T-cell (primary cell): ENCODE results near the gene AKR1B15. TPM values are rescaled to one million over a fixed set of nuclear protein-coding genes. Genes with fewer than 3 reads are reported as not detected.

Experiments
- ATAC-seq, 4 experiments: fragments of 200-7000 bp in 3 of 4; fragments of 150-1000 bp in 1 of 4; cut with Tn5 transposase; replicated peaks in 1 of 4; 1 replicate in 3 of 4; 2 replicates in 1 of 4; pipeline ENCODE4 v1.10.0; 2021; ENCODE audit warnings: moderate library complexity in 3 of 4, mild to moderate bottlenecking in 2 of 4, moderate number of reproducible peaks in 1 of 4
- CTCF ChIA-PET, 2 donors: fragments of 300-600 bp; sonication (Branson Sonifier 250); formaldehyde crosslinking; loops; one replicate each; lab custom pipeline; 2022; ENCODE audit warnings: antibody characterized with exemption in 2 of 2; lab: Charles Lee
- POLR2A ChIA-PET, 2 donors: fragments of 300-600 bp; sonication (Branson Sonifier 250); formaldehyde crosslinking; loops; one replicate each; lab custom pipeline; 2022; ENCODE audit warnings: antibody characterized with exemption in 2 of 2; lab: Charles Lee
- DNase-seq, 35 experiments: peaks; one replicate each; pipeline versions ENCODE4 v3.0.0 to v3.0.0-alpha.2; 2013 to 2023
- H3K27ac ChIP-seq: one replicate; pipeline ENCODE4 v1.5.1; 2013; ENCODE audit warnings: low read length
- H3K27me3 ChIP-seq, 2 experiments: replicated peaks in 1 of 2; 1 replicate in 1 of 2; 2 replicates in 1 of 2; pipeline versions ENCODE4 v1.6.1 to v1.7.0; 2013; ENCODE audit warnings: low read length in 1 of 2, mixed read lengths in 1 of 2; ENCODE audit not compliant: control insufficient read depth in 2 of 2, insufficient read depth in 2 of 2; ENCODE audit errors: extremely low read depth in 1 of 2
- H3K36me3 ChIP-seq, 2 donors: 1 replicate in 1 of 2; 2 replicates in 1 of 2; pipeline versions ENCODE4 v1.6.1 to v1.7.0; 2013; ENCODE audit warnings: low read length in 1 of 2; ENCODE audit not compliant: control insufficient read depth in 2 of 2, insufficient read depth in 1 of 2; ENCODE audit errors: extremely low read depth in 1 of 2
- H3K4me1 ChIP-seq, 2 experiments: 1 replicate in 1 of 2; 2 replicates in 1 of 2; pipeline versions ENCODE4 v1.6.1 to v1.7.0; 2013; ENCODE audit warnings: low read length in 2 of 2, mixed read lengths in 1 of 2; ENCODE audit not compliant: insufficient read depth in 2 of 2, control insufficient read depth in 1 of 2; ENCODE audit errors: extremely low read depth in 1 of 2
- H3K4me3 ChIP-seq, 2 donors: 1 replicate in 1 of 2; 2 replicates in 1 of 2; pipeline versions ENCODE4 v1.5.1 to v1.7.0; 2013; ENCODE audit warnings: mild to moderate bottlenecking in 2 of 2, low read length in 1 of 2, moderate library complexity in 1 of 2; ENCODE audit not compliant: control insufficient read depth in 1 of 2; ENCODE audit errors: extremely low read depth in 1 of 2
- H3K9me3 ChIP-seq: 2 replicates; pipeline ENCODE4 v1.7.0; 2013
- H3K27ac Mint-ChIP-seq, 2 donors: one replicate each; pipeline ENCODE4 v1.8.0; 2020 to 2021; ENCODE audit warnings: mild to moderate bottlenecking in 2 of 2, mixed read lengths in 2 of 2
- H3K27me3 Mint-ChIP-seq, 2 donors: one replicate each; pipeline ENCODE4 v1.8.0; 2021 to 2022; ENCODE audit warnings: mixed read lengths in 2 of 2
- H3K36me3 Mint-ChIP-seq: one replicate; pipeline ENCODE4 v1.8.0; 2021; ENCODE audit warnings: mixed read lengths
- H3K4me1 Mint-ChIP-seq, 3 donors: one replicate each; pipeline ENCODE4 v1.8.0; 2020 to 2022; ENCODE audit warnings: mixed read lengths in 3 of 3, mild to moderate bottlenecking in 1 of 3
- H3K4me3 Mint-ChIP-seq, 3 donors: one replicate each; pipeline ENCODE4 v1.8.0; 2020 to 2022; ENCODE audit warnings: mild to moderate bottlenecking in 3 of 3, mixed read lengths in 3 of 3, moderate library complexity in 3 of 3
- H3K9me3 Mint-ChIP-seq, 3 donors: one replicate each; pipeline ENCODE4 v1.8.0; 2020 to 2022; ENCODE audit warnings: mixed read lengths in 3 of 3
- WGBS: methylation state at CpG from one replicate; pipeline ENCODE4 v1.1.5; 2013; ENCODE audit warnings: missing lambda C conversion rate; ENCODE audit not compliant: insufficient coverage; 5-methylcytosine and 5-hydroxymethylcytosine counted together
- total RNA-seq, 35 experiments: library from RNA in 6 of 35; stranded (reverse) in 6 of 35; fragments of 120-200 nt in 1 of 35; gene quantifications; one replicate each; pipeline versions ENCODE4 v1.2.1 to v1.2.4 and lab custom pipeline; 2013 to 2026

AKR1B15 gene
- total RNA-seq, 5 donors from 2014 or later (not counting 1 experiment from before 2014, with no cell fraction given) = not detected

DNA sequence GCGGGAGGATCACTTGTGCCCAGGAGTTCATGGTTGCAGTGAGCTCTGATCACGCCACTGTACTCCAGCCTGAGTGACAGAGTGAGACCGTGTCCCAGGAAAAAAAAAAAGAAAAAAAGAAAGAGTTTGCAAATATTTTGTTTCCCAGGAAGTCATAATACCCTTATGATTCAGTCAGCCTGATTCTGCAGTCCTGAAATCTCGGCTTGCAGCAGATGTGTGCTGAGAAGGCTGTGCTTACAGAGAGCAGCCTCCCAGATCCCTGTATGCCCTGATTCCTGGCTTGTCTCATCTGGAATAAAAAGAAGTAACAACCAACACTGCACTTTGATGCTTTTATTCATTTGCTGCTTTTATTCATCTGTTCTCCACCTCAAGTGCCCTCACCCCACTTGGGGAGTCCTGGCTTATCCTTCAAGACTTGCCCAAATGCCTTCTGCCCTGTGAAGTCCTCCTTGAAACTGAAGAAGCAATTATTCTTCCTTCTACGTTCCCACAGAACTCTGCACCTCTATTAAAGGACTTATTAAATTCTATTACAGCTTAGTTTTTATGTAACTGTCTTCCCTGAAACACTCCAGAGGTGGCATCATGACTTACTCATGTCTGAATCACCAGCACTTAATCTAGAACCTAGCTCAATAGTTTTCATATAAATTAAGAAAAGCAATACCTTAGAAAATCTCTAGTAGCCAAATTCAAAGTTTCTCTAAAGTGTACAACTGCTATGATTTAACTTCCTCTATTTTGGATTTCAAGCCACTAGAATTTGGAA lies 70.0 kb downstream of the AKR1B15 start:
- Histone ChIP-seq H3K4me3 (no peak overlapping the region), H3K36me3 (no peaks in the 10 kb centered on the region), H3K27ac (no peak overlapping the region), H3K27me3 (peaks cover 0 to 2% of the 10 kb centered on the region in 2 experiments), H3K9me3 (no peaks in the 10 kb centered on the region), H3K4me1 (no peaks in the 10 kb centered on the region)
- Mint-ChIP-seq H3K36me3 (no peaks in the 10 kb centered on the region), H3K27me3 (peaks cover 39 to 41% of the 10 kb centered on the region in 2 donors), H3K27ac (no peak overlapping the region), H3K9me3 (no peaks in the 10 kb centered on the region), H3K4me1 (no peaks in the 10 kb centered on the region), H3K4me3 (no peak overlapping the region)
- WGBS = 49% methylated on average over 4 of the region's 5 CpGs
- POLR2A ChIA-PET = no interaction called here
- ATAC-seq = no peak
- CTCF ChIA-PET = interaction anchor here (0.7 to 1.3 kb wide), 2 partner anchors 11 to 13 kb away, joined by 3 read pairs; no protein-coding TSS in a partner anchor
- no peak for DNase-seq

DNA sequence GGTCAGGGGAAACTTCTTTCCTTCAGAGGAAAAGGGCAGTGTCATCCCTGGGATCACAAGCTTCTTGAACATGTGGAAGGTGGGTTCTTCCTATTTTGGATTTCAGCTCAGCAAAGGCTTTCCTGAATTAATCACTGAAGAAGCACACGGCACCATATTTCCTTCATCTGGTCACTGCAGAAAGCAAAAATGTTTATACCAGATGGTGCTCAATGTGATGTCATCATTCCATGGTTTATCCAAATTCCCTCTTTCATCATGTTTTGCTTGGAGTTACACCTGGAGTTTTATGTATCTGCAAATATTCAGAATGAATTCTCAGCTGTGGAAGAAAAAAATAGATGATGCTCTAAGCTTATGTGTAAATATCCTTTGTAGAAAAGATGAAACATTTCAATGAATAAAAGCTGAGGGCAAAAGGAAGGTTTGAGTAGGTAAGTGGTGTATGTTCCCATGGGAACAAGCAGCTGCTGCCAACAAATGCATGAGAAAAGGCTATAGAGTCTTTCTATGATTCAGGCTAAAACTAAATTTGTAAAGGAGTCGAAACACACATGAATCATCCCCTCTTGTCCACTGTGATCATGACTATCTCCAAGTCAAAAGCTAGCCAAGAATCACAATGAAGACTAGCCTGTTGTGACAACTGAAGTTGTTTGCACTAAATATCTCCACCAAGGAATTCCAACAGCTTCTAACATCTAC lies 70.9 kb downstream of the AKR1B15 start:
- ChIA-PET CTCF (interaction anchor here (1.1 to 1.3 kb wide), 3 partner anchors 11 to 14 kb away, joined by 3 to 6 read pairs (median 4); no protein-coding TSS in a partner anchor), POLR2A (no interaction called here)
- Histone ChIP-seq H3K27ac (no peak overlapping the region), H3K36me3 (no peaks in the 10 kb centered on the region), H3K4me3 (no peak overlapping the region), H3K9me3 (no peaks in the 10 kb centered on the region), H3K4me1 (no peaks in the 10 kb centered on the region), H3K27me3 (peaks cover 0 to 2% of the 10 kb centered on the region in 2 experiments)
- no peak for ATAC-seq
- DNase-seq = no peak
- H3K27me3 Mint-ChIP-seq = peaks cover 41 to 42% of the 10 kb centered on the region in 2 donors
- H3K4me3 Mint-ChIP-seq = no peak overlapping the region
- H3K9me3 Mint-ChIP-seq = no peaks in the 10 kb centered on the region
- no peaks in the 10 kb centered on the region for H3K4me1 Mint-ChIP-seq
- H3K27ac Mint-ChIP-seq = no peak overlapping the region
- no peaks in the 10 kb centered on the region for H3K36me3 Mint-ChIP-seq
- 88% methylated on average over 1 of the region's 2 CpGs for WGBS

DNA sequence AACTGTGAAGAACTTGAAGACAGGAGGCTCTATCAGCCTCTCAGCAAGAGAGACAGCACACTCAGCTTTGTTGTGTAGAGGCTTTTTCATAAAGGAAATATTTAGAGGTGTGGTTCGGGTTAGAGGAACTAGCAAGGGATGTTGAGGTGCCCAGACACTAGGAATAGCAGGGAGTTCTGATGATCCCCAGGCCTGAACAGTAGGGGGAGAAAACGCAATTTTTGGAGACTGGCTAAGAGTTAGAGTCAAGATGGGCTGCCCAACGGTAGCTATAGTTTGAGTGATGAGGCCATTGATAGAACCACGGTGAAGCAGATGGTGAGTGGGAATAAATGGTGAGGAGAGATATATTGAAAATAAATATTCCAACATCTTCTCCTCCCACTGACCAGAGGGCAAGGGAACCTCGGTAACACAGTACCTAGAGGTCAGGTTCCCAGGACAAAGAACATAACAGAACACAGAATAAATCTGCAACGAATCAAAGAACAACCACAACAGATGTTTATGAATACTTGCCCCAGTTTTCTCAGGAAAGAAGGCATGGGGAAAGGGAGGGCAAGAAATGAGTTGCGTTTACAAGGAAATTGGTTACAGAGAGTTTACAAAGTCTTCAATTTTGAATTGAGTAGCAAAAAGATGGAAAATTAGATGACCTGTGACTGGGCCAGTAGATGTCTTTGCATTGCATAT lies 73.5 kb downstream of the AKR1B15 start:
- POLR2A ChIA-PET = no interaction called here
- Histone ChIP-seq H3K4me3 (no peak overlapping the region), H3K27me3 (peaks cover 0 to 2% of the 10 kb centered on the region in 2 experiments), H3K36me3 (no peaks in the 10 kb centered on the region), H3K27ac (no peak overlapping the region), H3K9me3 (no peaks in the 10 kb centered on the region), H3K4me1 (no peaks in the 10 kb centered on the region)
- Mint-ChIP-seq H3K9me3 (no peaks in the 10 kb centered on the region), H3K27me3 (peaks cover 37 to 41% of the 10 kb centered on the region in 2 donors), H3K27ac (no peak overlapping the region), H3K4me1 (no peaks in the 10 kb centered on the region), H3K36me3 (no peaks in the 10 kb centered on the region), H3K4me3 (no peak overlapping the region)
- ATAC-seq = no peak
- no peak for DNase-seq
- 63% methylated on average over 2 of the region's 7 CpGs for WGBS
- CTCF ChIA-PET = interaction anchor here in 1 of 2 donors (1.4 kb wide), 1 partner anchor 14 kb away, joined by 4 read pairs; no protein-coding TSS in a partner anchor

DNA sequence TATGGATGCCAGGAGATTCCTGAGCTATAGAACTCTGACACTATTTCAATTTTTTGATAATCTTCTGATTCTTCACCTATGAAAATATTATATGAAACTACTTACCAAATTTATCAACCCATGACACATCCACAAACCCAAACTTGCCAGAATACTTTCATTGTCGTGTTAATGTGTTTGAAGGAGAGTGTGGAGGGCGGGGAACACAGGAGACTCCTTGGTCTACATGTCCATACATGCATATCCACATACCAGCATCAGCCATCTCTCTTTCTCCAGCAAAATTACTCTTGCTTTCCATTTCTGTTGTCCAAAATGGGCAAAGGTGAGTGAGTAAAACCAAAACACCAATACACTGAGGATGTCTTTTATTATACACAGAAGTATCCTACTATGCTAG lies 74.3 kb downstream of the AKR1B15 start:
- Mint-ChIP-seq H3K27me3 (peaks cover 34 to 41% of the 10 kb centered on the region in 2 donors), H3K36me3 (no peaks in the 10 kb centered on the region), H3K4me3 (no peak overlapping the region), H3K9me3 (no peaks in the 10 kb centered on the region), H3K27ac (no peak overlapping the region), H3K4me1 (no peaks in the 10 kb centered on the region)
- H3K27ac ChIP-seq = no peak overlapping the region
- no peak overlapping the region for H3K4me3 ChIP-seq
- CTCF ChIA-PET = interaction anchor here in 1 of 2 donors (1.4 kb wide), 1 partner anchor 15 kb away, joined by 4 read pairs; no protein-coding TSS in a partner anchor
- DNase-seq (no peak), ATAC-seq (no peak)
- H3K4me1 ChIP-seq = no peaks in the 10 kb centered on the region
- no peaks in the 10 kb centered on the region for H3K36me3 ChIP-seq
- peaks cover 0 to 2% of the 10 kb centered on the region in 2 experiments for H3K27me3 ChIP-seq
- WGBS = no CpG with 5 or more reads among the region's 2 CpGs
- H3K9me3 ChIP-seq = no peaks in the 10 kb centered on the region
- POLR2A ChIA-PET = no interaction called here

DNA sequence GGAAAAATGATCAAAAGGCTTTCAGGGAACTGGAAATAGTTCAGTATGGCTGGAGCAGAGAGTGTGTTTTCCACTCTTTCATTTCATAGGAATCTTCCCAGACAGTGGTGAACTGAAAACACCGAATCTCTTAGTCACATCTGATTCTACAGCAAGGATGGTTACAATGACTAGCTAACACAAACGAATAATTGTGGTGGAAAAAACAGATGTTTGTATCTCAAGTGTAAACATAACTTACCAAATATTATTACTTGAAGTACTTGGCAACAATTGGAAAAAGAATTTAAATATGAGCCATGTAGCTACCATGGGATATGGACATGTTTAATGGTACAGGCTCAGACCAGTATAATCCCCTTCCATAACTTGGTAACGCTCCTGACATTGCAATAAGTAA lies 76.6 kb downstream of the AKR1B15 start:
- DNase-seq (no peak), ATAC-seq (no peak)
- Histone ChIP-seq H3K27ac (no peak overlapping the region), H3K4me1 (no peaks in the 10 kb centered on the region), H3K27me3 (peaks cover 2 to 5% of the 10 kb centered on the region in 2 experiments), H3K4me3 (no peak overlapping the region), H3K9me3 (no peaks in the 10 kb centered on the region), H3K36me3 (no peaks in the 10 kb centered on the region)
- Mint-ChIP-seq H3K9me3 (no peaks in the 10 kb centered on the region), H3K4me3 (no peak overlapping the region), H3K27me3 (peaks cover 40 to 47% of the 10 kb centered on the region in 2 donors), H3K4me1 (no peaks in the 10 kb centered on the region), H3K36me3 (no peaks in the 10 kb centered on the region), H3K27ac (no peak overlapping the region)
- CTCF ChIA-PET = interaction anchor here (0.6 to 3.1 kb wide), 2 partner anchors 10 to 1982 kb away, joined by 3 to 9 read pairs; no protein-coding TSS in a partner anchor
- POLR2A ChIA-PET = no interaction called here
- no CpG with 5 or more reads among the region's 3 CpGs for WGBS
